Measurements from ENCODE around the gene UIMC1.

DNA sequence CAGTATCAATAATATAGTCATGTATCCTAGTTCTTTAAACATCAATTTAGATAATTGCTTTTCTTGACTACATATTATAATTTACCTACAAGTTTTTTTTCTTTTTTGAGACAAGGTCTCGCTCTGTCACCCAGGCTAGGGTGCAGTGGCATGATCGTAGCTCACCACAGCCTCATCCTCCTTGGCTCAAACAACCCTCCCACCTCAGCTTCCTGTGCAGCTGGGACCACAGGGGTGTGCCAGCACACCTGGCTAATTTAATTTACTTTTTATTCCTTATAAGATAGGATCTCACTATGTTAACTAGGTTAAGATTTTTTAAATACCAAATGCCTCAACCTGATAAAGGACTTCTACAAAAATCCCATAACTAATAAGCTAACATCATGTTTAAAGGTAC is 21.1 kb downstream of the UIMC1 start:
- TF ChIP-seq, protein P1, sequence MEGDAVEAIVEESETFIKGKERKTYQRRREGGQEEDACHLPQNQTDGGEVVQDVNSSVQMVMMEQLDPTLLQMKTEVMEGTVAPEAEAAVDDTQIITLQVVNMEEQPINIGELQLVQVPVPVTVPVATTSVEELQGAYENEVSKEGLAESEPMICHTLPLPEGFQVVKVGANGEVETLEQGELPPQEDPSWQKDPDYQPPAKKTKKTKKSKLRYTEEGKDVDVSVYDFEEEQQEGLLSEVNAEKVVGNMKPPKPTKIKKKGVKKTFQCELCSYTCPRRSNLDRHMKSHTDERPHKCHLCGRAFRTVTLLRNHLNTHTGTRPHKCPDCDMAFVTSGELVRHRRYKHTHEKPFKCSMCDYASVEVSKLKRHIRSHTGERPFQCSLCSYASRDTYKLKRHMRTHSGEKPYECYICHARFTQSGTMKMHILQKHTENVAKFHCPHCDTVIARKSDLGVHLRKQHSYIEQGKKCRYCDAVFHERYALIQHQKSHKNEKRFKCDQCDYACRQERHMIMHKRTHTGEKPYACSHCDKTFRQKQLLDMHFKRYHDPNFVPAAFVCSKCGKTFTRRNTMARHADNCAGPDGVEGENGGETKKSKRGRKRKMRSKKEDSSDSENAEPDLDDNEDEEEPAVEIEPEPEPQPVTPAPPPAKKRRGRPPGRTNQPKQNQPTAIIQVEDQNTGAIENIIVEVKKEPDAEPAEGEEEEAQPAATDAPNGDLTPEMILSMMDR (IDR thresholded peaks at IDR 0.05; ENCODE audit: insufficient read depth, low read depth, low read length), result no peak
- no peak for TF ChIP-seq EZH2 (IDR thresholded peaks at IDR 0.05; ENCODE audit: insufficient read depth, low read length)
